B cell (primary cell): Measurements from ENCODE around the gene TEPSIN.

Experiments
- EZH2 ChIP-seq: IDR thresholded peaks from 2 replicates; pipeline ENCODE4 v1.6.1; 2012; ENCODE audit warnings: borderline replicate concordance, low read depth, mild to moderate bottlenecking, moderate library complexity, low read length; ENCODE audit not compliant: insufficient read depth, poor library complexity, severe bottlenecking
- TF ChIP-seq, protein P1 (sequence below): fragments of 200-600 bp; IDR thresholded peaks from one replicate; pipeline ENCODE4 v1.8.0; 2022; ENCODE audit warnings: antibody characterized with exemption, mild to moderate bottlenecking

DNA sequence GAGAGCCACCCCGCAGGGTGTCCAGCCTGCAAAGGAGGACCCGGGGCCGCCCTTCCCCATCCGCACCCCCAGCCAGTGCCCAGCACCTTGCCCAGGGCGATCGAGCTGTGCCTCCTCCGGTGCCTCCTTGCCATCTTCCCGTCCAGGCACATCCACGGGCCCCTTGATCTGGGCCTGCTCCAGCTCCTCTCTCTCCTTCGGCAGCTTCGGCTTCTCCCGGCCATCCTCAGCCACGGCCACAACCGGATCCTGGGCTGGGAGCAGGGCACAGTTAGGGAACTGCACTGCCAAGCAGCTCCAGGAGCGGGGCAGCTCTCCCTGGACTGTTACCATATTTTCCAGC lies 14.1 kb upstream of the TEPSIN start:
- no peak for TF ChIP-seq EZH2
- TF ChIP-seq, protein P1, sequence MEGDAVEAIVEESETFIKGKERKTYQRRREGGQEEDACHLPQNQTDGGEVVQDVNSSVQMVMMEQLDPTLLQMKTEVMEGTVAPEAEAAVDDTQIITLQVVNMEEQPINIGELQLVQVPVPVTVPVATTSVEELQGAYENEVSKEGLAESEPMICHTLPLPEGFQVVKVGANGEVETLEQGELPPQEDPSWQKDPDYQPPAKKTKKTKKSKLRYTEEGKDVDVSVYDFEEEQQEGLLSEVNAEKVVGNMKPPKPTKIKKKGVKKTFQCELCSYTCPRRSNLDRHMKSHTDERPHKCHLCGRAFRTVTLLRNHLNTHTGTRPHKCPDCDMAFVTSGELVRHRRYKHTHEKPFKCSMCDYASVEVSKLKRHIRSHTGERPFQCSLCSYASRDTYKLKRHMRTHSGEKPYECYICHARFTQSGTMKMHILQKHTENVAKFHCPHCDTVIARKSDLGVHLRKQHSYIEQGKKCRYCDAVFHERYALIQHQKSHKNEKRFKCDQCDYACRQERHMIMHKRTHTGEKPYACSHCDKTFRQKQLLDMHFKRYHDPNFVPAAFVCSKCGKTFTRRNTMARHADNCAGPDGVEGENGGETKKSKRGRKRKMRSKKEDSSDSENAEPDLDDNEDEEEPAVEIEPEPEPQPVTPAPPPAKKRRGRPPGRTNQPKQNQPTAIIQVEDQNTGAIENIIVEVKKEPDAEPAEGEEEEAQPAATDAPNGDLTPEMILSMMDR: no peak
